Left ventricle myocardium superior (tissue), 1 donor: ENCODE measurements around the gene FAM120AOS. TPM values are rescaled to one million over a fixed set of nuclear protein-coding genes. Genes with fewer than 3 reads are reported as not detected.

ENCODE experiments used
- ATAC-seq: fragments of 200-7000 bp; cut with Tn5 transposase; one replicate; pipeline ENCODE4 v1.9.1; 2020; ENCODE audit warnings: mild to moderate bottlenecking, moderate library complexity
- DNase-seq: peaks from one replicate; pipeline ENCODE4 v3.0.0-alpha.2; 2020
- intact Hi-C: fragments of 100-400 bp; cut with micrococcal nuclease; formaldehyde crosslinking; loops from one replicate; pipeline ENCODE4 v1.11.0; 2022
- total RNA-seq: library from RNA; stranded (reverse); fragmentation: NEBNext Ultra II Directional; extraction: Animal tissue kit (Norgen Biotek cat#: 25700); gene quantifications from one replicate; pipeline ENCODE4 v1.2.1, GENCODE V29; 2021
- donor health status: DM: no; HTN: yes; CAD: no; lungs with severe emphysema.

Gene FAM120AOS
- total RNA-seq, 1 donor from 2014 or later: 27.3 TPM

DNA sequence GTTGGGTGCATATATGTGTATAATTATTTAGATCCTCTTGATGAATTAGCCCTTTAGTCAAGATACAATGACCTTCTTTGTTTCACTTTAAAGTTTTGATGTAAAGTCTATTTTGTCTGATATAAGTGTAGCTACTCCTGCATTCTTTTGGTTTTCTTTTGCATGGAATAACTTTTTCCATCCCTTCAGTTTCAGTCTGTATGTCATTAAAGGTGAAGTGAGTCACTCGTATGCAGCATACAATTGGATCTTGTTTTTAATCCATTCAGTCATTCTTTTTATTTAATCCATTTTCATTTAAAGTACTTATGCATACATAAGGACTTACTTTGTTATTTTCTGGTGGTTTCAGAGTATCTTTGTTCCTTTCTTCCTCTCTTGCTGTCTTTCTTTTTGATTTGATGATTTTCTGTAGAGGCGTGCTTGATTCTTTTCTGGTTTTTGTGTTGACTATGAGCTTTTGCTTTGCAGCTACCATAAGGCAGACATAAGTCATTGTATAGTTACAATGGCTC, 38.1 kb downstream of the FAM120AOS start:
- intact Hi-C loops: no loop called here
- no peak for ATAC-seq
- DNase-seq: no peak

DNA sequence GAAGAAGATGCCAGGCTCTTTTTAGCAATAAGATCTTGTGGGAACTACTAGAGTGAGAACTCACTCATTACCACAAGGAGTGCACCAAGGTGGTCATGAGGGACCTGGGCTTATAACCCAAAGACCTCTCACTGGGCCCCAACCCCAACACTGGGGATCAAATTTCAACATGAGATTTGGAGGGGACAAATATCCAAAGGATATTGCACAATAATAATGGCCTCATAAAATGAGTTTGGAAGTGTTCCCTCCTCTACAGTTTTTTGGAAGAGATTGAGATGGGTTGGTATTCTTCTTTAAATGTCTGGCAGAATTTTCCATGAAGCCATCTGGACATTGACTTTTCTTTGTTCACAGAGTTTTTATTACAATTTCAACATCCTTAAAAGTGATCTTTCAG, 39.9 kb downstream of the FAM120AOS start:
- DNase-seq (no peak), ATAC-seq (no peak)
- intact Hi-C loops: no loop called here

DNA sequence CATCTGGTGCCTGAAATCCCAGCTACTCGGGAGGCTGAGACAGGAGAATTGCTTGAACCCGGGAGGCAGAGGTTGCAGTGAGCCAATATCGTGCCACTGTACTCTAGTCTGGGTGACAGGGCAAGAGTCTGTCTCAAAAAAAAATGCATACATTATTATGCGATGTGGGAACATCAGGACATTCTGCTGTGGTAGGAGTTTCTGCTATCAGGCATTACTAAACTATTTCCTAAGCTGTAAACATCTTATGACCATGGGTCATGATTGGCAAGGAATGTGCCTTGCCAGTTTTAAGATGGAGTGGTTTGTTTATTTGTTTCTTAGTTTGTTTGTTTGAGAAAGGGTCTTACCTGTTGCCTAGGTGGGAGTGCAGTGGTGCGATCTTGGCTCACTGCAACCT, 47.0 kb downstream of the FAM120AOS start:
- intact Hi-C loops: no loop called here
- ATAC-seq (no peak), DNase-seq (no peak)

DNA sequence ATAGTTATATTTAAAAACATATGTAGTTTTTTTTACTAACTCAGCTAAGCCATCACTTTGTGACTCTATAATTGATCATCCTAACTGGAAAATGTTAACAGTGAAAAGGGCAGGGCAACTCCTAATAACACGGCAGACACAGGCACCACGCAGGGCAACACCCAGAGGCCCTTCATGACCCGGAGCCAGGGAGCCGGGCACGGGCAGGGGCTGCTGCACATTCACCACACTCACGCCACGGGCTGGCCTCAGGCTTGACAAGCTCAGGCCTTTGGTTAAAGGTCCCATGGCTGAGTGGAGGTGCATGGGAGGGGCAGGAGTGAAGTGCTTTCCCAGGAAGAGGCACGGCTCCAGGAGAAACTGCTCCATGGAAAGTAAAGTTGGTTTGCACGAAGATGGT, 54.9 kb downstream of the FAM120AOS start:
- ATAC-seq (no peak), DNase-seq (no peak)
- intact Hi-C loops: no loop called here

DNA sequence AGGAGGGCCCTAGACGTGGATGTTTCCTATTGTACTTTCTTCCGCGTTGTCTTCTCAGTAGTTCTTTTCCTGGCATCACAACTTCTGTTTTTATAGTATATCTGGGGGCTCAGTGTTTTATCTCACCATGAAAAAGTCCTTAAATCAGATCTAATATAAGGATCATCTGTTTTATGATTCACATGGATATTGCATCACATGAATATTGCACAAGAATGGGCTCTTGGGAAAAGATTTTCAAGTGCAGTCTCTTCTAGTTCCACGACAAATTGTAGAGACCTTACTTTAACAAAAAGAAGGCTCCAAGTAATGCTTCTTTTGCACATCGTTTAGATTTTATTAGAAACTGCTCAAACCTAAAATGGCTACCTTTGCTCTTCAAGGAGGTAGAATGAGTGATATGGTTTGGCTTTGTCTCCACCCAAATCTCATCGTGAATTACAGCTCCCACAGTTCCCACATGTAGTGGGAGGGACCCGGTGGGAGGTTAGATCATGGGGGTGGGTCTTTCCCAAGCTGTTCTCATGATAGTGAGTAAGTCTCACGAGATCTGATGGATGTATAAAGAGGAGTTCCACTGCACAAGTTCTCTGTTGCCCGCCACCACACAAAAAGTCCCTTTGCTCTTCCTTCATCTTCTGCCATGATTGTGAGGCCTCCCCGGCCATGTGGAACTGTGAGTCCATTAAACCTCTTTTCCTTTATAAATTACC, 55.6 kb downstream of the FAM120AOS start:
- intact Hi-C loops: no loop called here
- ATAC-seq (peak; percentile 51), DNase-seq (no peak)

Other genes with a start within 250 kb of the FAM120AOS start
- 112 TPM for gene FAM120A, start 1.9 kb downstream of the FAM120AOS start, total RNA-seq
- gene PHF2, start 123.0 kb upstream of the FAM120AOS start, total RNA-seq: 32.0 TPM